Measurements from ENCODE around the gene ACO2.

ACO2 gene

DNA sequence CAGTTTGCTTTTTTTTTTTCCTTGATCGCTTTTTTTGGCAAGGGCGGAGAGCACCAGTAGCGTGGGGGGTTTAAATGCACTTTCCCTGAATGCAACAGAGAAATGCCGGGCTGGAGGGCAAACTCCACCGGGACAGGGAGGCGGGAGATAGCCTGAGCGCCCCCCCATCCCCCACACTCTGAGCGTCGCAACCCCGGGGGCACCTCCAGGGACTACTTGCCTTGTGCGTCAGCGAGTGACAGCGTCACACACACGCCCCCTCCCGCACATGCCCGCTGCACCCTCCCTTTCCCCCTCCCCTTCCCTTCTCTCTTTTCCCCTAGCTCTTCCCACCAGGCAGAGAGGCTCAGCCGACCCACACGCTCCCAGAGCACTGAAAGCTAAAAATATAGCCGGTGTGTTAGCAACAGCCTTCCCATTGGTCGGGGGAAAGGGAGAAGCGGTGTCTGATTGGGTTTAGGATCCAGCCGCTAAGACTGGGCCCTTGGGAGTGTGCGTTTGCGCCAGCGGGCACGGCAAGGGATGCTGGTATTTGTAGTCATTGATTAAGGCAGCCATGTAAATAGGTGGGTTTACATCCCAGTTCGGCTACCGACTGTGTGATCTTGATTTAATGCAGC lies 20.6 kb upstream of the ACO2 start:
- peak; percentile 100 for DNase-seq (ENCODE audit: low spot score)

DNA sequence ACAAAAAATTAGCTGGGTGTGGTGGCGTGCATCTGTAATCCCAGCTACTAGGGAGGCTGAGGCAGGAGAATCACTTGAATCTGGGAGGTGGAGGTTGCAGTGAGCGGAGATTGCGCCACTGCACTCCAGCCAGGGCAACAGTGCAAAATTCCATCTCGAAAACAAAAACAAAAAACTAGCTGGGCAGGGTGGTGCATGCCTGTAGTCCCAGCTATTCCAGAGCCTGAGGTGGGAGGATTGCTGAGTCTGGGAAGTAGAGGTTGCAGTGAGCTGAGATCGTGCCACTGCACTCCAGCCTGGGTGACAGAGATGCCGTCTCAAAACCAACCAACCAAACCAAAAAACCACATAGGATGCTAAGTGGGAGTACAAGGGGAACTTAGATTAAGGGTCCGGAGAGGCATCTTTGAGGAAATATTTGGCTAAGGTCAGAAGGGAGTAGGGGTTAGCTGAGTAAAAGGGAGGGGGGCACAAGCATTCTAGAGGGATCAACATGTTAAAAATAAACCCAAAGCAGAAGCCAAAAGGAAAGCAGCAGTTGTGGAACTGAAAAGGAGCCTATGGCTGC lies 10.7 kb upstream of the ACO2 start:
- DNase-seq (ENCODE audit: low spot score): no peak

DNA sequence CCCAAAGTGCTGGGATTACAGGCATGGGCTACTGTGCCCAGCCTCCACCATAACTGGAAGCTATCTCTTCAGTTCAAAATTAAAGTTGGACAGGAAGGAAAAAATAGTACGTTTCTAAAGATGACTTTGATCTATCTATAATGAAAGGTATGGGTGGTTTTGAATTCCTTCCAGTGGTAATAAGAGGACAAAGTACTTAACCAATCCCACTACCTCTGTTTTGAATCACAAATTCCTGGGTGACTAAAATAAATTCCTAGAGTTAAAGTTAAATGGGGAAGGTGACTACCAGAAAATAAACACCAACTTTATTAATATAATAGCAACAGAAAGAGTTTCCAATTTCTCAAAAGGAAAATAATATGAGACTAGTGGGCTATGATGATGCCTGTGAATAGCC lies 9.5 kb upstream of the ACO2 start:
- no peak for DNase-seq (ENCODE audit: low spot score)

- DNase-seq (ENCODE audit: low spot score): peak; percentile 72
Observed at GRCh38 chr22:41460071-41460470, 8.8 kb upstream of the ACO2 start.

GRCh38 chr22:41461901-41462300 lies 7.0 kb upstream of the ACO2 start:
- DNase-seq (ENCODE audit: low spot score): no peak

GRCh38 chr22:41469218-41469851 lies 418 bp downstream of the ACO2 start:
- peak; percentile 30 for DNase-seq (ENCODE audit: low spot score)

- DNase-seq (ENCODE audit: low spot score): no peak
Observed at GRCh38 chr22:41470886-41471285, 2.0 kb downstream of the ACO2 start.

DNA sequence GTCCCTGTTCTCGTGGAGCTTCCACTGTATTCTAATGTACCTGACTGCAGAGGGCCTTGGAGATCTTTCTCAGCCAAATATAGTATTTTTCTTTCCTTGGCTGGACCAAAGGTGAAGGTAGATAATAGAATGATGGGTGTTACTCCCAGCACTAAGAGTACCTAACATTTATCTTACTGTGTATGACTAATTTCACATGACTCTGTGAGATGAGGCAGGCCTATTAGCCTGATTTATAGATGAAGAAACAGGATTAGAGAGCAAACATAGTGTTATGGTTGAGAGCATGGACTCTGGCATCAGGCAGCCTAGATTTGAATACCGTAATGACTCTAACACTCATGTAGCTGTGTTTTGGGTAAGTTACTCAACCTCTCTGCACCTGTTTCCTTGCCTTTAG lies 2.7 kb downstream of the ACO2 start:
- no peak for DNase-seq (ENCODE audit: low spot score)

DNA sequence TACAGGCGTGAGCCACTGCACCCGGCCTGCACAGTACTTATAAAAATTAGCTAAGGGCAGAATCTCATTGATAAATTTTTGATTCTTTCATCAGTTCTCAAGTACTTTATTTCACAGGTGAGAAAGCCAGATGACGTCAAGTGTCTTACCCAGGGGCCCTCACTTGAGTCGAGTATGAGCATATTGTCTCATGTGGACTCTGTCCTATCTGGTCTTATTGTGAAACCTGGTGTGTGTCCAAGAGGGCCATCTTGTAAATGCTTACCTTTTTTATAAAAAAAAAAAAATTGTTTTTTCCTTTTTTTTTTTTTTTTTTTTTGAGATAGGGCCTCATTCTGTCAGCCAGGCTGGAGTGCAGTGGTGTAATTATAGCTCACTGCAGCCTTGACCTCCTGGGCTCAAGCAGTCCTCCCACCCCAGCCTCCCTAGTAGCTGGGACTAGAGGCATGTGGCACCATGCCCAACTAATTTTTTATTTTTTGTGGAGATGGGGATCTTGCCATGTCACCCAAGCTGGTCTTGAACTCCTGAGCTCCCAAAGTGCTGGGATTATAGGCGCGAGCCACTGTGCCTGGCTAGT lies 6.0 kb downstream of the ACO2 start:
- no peak for DNase-seq (ENCODE audit: low spot score)

DNA sequence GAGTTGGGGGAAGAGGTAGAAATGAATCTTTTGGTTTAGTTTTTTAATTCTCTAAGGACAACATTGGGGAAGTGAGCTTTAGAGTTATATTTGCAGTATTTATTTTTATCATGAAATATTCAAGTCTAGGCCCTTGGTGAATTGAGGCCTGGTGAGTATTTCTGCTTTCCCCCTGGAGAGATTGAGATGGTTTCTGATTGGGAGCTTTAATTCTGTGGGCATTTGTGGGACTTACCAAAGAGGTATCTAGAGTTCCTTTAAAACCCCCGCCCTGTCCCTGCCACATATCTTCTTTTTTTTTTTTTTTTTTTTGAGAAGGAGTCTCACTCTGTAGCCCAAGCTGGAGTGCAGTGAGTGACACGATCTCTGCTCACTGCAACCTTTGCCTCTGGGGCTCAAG lies 9.6 kb downstream of the ACO2 start:
- DNase-seq (ENCODE audit: low spot score): no peak

DNA sequence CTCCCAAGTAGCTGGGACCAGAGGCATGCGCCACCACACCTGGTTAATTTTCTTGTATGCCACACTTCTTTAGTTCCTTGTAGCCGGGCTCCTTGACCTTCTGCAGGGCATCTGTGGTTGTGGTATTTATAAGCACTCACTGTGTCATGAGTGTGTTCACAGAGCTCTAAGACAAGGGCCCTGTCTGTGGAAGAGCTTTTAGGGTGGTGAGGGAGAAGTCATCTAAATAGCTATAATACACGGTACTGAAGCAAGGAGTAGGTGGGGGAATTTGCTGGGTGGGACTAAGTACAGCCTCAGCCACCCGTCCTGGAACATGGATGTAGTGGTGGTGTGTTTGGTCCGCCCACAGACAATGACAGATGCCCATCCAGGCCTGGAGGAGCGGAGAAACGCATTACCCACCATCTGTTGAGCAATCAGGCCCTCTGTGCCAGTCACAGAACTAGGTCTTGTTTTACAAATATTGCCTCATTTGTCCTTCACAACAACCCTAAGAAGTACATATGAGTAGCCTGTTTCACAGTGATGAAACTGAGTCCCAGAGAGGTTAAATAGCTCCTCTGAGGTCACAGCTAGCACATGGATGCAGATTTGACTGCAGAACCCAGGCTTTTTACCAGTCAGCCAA lies 10.1 kb downstream of the ACO2 start:
- no peak for DNase-seq (ENCODE audit: low spot score)

DNA sequence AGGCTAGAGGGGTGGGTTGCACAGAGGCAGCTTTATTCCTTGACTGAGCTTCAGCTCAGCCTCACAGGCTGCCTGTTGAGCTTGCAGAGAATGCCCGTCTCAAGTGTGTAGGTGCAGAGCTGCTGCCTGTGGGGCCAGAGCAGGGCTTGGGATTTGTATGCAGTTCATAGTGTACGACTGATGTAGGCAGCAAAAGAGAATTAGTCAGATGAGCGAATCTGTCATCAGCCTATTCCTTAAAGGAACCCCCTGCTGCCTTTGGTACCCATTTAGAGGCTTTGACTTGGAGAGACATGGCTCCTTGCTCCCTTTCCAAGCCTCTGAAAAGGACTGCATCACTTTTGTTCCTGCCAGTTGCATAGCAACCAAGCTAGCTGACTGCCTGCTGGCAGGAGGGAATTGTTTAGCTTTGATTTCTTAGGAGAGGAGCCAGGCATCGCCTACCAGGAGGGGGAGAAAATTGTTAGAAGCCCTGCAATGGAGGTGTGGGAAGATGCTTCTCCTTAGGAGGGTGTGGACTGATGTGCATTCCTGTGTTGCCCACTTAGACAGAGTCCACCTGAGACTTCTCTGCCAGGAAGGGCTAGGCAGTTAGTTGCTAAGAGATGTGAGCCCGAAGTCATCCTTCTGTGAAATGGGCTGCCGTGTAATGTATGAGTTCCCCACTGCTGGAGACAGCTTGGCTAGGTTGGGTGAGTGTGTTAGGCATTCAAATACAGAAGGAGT lies 10.9 kb downstream of the ACO2 start:
- DNase-seq (ENCODE audit: low spot score): peak; percentile 82

GRCh38 chr22:41480397-41480735 lies 11.4 kb downstream of the ACO2 start:
- DNase-seq (ENCODE audit: low spot score): no peak

DNA sequence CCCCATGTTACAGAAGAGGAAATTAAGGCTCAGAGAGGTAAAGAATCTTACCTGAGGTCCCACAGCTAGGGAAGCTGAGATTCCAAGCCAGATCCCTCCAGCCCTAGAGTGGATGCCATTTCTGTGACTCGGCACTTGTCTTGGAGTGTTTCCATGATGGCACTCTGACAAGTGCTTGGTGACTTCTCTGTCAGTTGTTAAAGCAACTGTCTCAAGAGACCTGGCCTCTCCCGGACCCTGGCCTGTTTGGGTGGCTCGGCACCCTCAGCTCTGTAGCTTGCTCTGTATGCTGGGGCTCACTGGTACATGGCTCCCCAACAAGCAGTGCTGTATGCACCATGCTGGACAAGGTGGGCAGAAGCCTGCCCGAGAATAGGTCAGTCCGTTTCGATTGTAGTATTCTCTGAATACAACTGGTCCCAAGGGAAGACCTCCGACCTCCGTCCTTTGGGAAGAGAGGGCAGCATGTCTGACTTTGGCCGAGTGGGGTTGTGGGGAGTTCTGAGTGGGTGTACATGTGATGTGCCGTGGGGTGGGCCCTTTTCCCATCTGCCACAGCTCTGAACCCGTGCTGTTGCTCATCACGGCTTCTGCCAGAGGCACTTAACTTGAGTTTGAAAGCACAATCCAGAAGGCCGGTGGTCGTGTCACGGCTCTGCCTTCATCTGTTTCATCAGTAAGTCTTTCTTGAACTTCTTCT lies 12.4 kb downstream of the ACO2 start:
- DNase-seq (ENCODE audit: low spot score): peak; percentile 62

GRCh38 chr22:41481925-41482318 lies 13.0 kb downstream of the ACO2 start:
- no peak for DNase-seq (ENCODE audit: low spot score)

- no peak for DNase-seq (ENCODE audit: low spot score)
Observed at GRCh38 chr22:41482319-41482935, 13.5 kb downstream of the ACO2 start.

- no peak for DNase-seq (ENCODE audit: low spot score)
Observed at GRCh38 chr22:41485033-41485432, 16.1 kb downstream of the ACO2 start.

- DNase-seq (ENCODE audit: low spot score): no peak
Observed at GRCh38 chr22:41487037-41487935, 18.4 kb downstream of the ACO2 start.

GRCh38 chr22:41488076-41488475 lies 19.2 kb downstream of the ACO2 start:
- DNase-seq (ENCODE audit: low spot score): no peak

All from pons (tissue), 1 donor.